Calu3 (cell line): Measurements from ENCODE around the gene AHNAK2. TPM values are rescaled to one million over a fixed set of nuclear protein-coding genes. Genes with fewer than 3 reads are reported as not detected.

Experiments used
- BruUV-seq: library from RNA; stranded (reverse); fragments of 400-500 nt; replicated peaks from 2 replicates; lab custom pipeline; 2021; lab: Mats Ljungman, UMichigan
- CTCF ChIA-PET: fragments of 300-600 bp; sonication (Branson Sonifier 250); formaldehyde crosslinking; loops from one replicate; lab custom pipeline; 2022; ENCODE audit warnings: antibody characterized with exemption; lab: Charles Lee
- DNase-seq: peaks from one replicate; pipeline ENCODE4 v3.0.0; 2022
- H3K27ac Mint-ChIP-seq: one replicate; pipeline ENCODE4 v1.8.0; 2022; ENCODE audit warnings: mixed read lengths; ENCODE audit not compliant: unreplicated experiment
- H3K27me3 Mint-ChIP-seq: one replicate; pipeline ENCODE4 v1.8.0; 2022; ENCODE audit warnings: mixed read lengths; ENCODE audit not compliant: unreplicated experiment
- H3K36me3 Mint-ChIP-seq: one replicate; pipeline ENCODE4 v1.8.0; 2022; ENCODE audit warnings: mild to moderate bottlenecking, moderate library complexity, mixed read lengths; ENCODE audit not compliant: insufficient read depth, unreplicated experiment
- H3K4me1 Mint-ChIP-seq: one replicate; pipeline ENCODE4 v1.8.0; 2022; ENCODE audit warnings: mild to moderate bottlenecking, low read depth, mixed read lengths; ENCODE audit not compliant: unreplicated experiment
- H3K4me3 Mint-ChIP-seq: one replicate; pipeline ENCODE4 v1.8.0; 2022; ENCODE audit warnings: mild to moderate bottlenecking, low read depth, moderate library complexity, mixed read lengths; ENCODE audit not compliant: unreplicated experiment
- H3K9me3 Mint-ChIP-seq: one replicate; pipeline ENCODE4 v1.8.0; 2022; ENCODE audit warnings: low read depth, mixed read lengths; ENCODE audit not compliant: unreplicated experiment
- CTCF ChIP-seq: fragments of 200-600 bp; IDR thresholded peaks from one replicate; pipeline ENCODE4 v1.8.0; 2022; ENCODE audit warnings: antibody characterized with exemption; ENCODE audit not compliant: unreplicated experiment
- intact Hi-C: fragments of 100-400 bp; cut with micrococcal nuclease; formaldehyde crosslinking; loops from one replicate; pipeline ENCODE4 v1.10.0; 2022; ENCODE audit not compliant: unreplicated experiment
- total RNA-seq: library from RNA; stranded (reverse); gene quantifications from 2 replicates; pipeline ENCODE4 v1.2.3, GENCODE V29; 2022

The AHNAK2 gene
- total RNA-seq, 1 experiment from 2014 or later: 42.0 TPM

GRCh38 chr14:105010891-105011291 is 32.7 kb upstream of the AHNAK2 start:
- TF ChIP-seq CTCF: no peak
- peaks cover 35% of the 10 kb centered on the region for H3K36me3 Mint-ChIP-seq
- no peak overlapping the region for H3K27ac Mint-ChIP-seq
- BruUV-seq: no TSS peak
- CTCF ChIA-PET: no interaction called here
- no peak for DNase-seq
- H3K9me3 Mint-ChIP-seq: no peaks in the 10 kb centered on the region
- H3K4me3 Mint-ChIP-seq: no peak overlapping the region
- peaks cover 31% of the 10 kb centered on the region for H3K4me1 Mint-ChIP-seq
- H3K27me3 Mint-ChIP-seq: no peaks in the 10 kb centered on the region
- intact Hi-C loops: loop anchor here (10.0 kb wide), 1 partner anchor 74 kb away; no protein-coding TSS in a partner anchor

DNA sequence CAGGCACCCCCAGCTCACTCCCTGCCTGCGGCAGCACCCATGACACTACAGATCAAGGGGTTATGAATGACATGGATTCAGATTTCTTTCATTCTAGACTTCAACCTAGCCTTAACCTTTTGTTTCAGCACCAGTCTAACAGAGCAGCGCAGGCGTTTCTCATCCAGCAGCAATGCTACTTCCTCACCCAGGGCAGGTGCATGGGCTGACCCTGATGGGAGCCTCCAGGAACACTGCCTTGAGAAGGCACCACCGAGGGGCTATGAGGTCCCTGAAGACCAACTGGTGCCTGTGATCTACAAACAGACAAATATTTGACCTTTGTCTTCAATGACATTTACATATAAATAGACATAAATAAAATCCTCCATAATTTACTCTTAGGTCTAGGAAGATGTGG is 31.9 kb upstream of the AHNAK2 start:
- H3K36me3 Mint-ChIP-seq: peaks cover 33% of the 10 kb centered on the region

GRCh38 chr14:105007593-105008264 is 29.6 kb upstream of the AHNAK2 start:
- peaks cover under 1% of the 10 kb centered on the region for H3K4me1 Mint-ChIP-seq
- no peak for DNase-seq
- H3K27me3 Mint-ChIP-seq: no peaks in the 10 kb centered on the region
- peaks cover 33% of the 10 kb centered on the region for H3K36me3 Mint-ChIP-seq
- no peak for TF ChIP-seq CTCF
- BruUV-seq: no TSS peak
- intact Hi-C loops: no loop called here
- no peak overlapping the region for H3K27ac Mint-ChIP-seq
- no peaks in the 10 kb centered on the region for H3K9me3 Mint-ChIP-seq
- CTCF ChIA-PET: no interaction called here
- H3K4me3 Mint-ChIP-seq: no peak overlapping the region

More for the DNA sequence above, 31.9 kb upstream of the AHNAK2 start:
- TF ChIP-seq CTCF: no peak
- intact Hi-C loops: loop anchor here (10.0 kb wide), 1 partner anchor 75 kb away; no protein-coding TSS in a partner anchor
- Mint-ChIP-seq H3K4me1 (peaks cover 23% of the 10 kb centered on the region), H3K27ac (no peak overlapping the region), H3K27me3 (no peaks in the 10 kb centered on the region), H3K9me3 (no peaks in the 10 kb centered on the region), H3K4me3 (no peak overlapping the region)
- TSS peak; percentile 5 for BruUV-seq
- CTCF ChIA-PET: no interaction called here
- DNase-seq: no peak

DNA sequence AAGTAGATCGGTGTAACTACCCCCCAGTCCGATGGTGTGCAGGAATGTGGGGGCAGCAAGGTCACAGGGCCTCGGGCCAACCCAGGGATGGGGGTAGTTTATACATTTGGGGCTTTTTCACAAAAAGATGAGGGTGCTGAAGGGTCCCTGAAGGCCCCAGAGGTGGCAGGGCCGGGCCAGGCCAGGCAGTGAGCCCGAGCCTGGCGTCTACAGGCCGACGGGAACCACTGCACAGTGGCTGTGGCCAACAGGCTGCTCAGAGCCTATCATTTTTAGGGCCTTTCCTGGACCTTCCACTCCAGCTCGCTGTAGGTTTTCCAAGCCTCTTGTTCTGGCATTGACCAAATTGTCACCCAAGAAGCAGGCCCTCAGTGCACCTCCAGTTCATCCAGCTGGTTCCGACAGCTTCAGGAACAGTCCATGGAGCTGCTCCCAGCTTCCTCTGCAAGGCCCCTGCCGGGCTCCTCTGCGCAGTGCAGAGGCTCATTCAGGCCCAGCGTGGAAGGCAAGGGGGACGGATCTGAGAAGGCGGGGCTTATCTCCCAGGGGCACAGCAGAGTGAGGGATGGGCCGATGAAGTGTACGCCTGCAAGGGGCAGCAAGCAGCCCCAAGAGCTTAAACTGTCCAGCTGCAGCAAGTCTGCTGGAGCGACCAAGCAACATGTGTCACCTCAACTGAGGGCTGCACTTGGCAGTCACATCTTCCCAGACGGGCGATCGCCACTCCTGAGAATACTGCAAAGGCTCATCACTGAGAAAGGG is 28.8 kb upstream of the AHNAK2 start:
- Mint-ChIP-seq H3K9me3 (no peaks in the 10 kb centered on the region), H3K4me1 (no peaks in the 10 kb centered on the region), H3K4me3 (no peak overlapping the region), H3K27me3 (no peaks in the 10 kb centered on the region), H3K36me3 (peaks cover 33% of the 10 kb centered on the region), H3K27ac (peak overlapping the region; percentile 33)
- no TSS peak for BruUV-seq
- TF ChIP-seq CTCF: no peak
- no peak for DNase-seq
- intact Hi-C loops: no loop called here
- CTCF ChIA-PET: no interaction called here
